ENCODE measurements around the gene C16orf95.
A peak's percentile ranks its signal among the peaks of the same experiment; 100 is the strongest.

The C16orf95 gene

DNA sequence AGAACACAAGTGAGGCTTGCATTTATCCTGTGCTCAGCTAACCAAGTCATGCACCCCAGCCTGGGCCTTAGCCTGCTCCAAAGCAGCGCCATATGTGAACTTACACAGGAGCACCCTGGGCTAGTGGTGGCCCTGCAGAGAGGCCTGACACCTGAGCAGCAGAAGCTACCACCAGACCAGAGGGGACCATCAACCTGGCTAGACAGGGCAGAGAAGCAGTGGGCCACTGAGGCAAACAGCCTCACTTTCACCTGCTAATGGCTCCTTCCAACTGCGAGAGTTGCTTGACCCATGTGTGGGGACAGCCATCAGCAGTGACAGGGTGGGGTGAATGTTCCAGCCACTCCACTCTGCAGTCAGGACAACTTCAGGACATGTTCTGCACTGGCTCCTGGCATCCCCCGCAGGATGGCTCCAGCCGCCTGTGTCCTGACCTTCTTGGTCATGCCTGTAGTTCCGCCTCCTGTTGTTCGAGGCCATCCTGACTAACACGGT lies 2.9 kb upstream of the C16orf95 start:
- no peak overlapping the region for H3K9ac ChIP-seq (ENCODE audit: low read depth, low read length)
- H3K36me3 ChIP-seq (ENCODE audit: insufficient read depth, low read length), result no peaks in the 10 kb centered on the region
- H3K4me1 ChIP-seq (ENCODE audit: control insufficient read depth, insufficient read depth, low read length), result peaks cover 13% of the 10 kb centered on the region
- H3K4me3 ChIP-seq (ENCODE audit: low read length), result no peak overlapping the region
- no peak overlapping the region for H3K4me2 ChIP-seq (ENCODE audit: low read length)
- H3K27me3 ChIP-seq (ENCODE audit: control insufficient read depth, insufficient read depth, low read length), result no peaks in the 10 kb centered on the region
- H3K9me3 ChIP-seq (replicated peaks; ENCODE audit: low read length), result no peaks in the 10 kb centered on the region

DNA sequence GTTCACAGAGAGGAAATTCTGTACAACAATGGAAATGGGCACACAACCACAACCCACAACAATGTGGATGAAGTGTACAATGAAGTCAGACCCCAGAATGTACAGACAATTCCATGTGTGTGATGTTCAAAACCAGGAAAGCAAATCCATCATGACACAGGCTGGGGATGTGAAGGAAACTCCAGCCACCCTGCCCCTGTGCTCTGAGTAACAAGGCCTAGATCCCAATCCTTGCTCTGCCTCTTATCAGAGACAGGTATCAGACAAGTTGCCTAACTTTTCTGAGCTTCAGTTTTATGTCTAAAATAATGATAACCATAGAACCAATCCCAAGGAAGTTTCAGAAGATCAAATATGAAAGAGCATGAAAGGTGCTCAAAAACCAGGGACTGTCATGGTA lies 1.8 kb upstream of the C16orf95 start:
- Histone ChIP-seq H3K36me3 (ENCODE audit: insufficient read depth, low read length) (no peaks in the 10 kb centered on the region), H3K9ac (ENCODE audit: low read depth, low read length) (no peak overlapping the region), H3K4me2 (ENCODE audit: low read length) (no peak overlapping the region), H3K27me3 (ENCODE audit: control insufficient read depth, insufficient read depth, low read length) (no peaks in the 10 kb centered on the region), H3K9me3 (replicated peaks; ENCODE audit: low read length) (no peaks in the 10 kb centered on the region), H3K4me1 (ENCODE audit: control insufficient read depth, insufficient read depth, low read length) (peaks cover 7% of the 10 kb centered on the region), H3K4me3 (ENCODE audit: low read length) (no peak overlapping the region)

DNA sequence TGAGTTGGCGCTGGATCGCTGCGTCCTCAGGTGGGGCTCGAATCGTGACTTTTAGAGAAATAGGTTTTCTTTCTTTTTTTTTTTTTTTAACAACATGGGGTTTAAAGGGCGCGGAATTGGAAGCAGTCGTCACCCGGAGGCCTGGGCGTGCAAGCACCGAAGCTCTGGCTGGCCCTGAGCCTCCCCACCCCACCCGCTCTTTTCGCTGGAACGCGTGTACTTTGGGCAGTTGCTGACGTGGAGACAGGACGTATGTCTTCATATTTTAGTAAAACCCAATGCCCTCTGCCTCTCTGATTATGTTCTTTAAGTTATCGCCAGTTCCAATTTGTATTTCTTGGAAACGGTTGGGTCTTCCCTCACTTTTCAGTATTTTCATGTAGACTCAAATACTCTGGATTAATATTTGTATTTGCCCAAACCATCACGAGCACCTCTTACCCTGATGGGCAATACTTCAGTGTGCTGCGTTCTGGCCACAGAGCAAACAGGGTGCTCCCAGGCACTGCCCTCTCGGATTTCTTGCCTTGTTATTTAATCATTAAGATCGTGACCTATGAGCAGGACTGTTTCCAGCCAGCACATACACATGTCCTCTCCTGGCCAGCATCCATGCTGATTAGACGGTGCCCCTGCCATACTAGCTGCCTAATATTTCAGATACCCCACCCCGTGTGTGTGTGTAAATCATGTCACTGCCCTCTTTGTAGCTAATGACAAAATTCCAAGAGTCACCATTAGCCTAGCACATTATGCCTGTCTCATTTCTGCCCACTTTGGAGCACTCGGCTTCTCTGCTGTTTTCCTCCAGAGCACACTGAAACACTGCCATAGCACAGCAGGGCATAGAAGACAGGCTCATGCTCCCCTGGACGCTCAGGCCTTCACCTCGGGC lies 805 bp upstream of the C16orf95 start:
- Histone ChIP-seq H3K36me3 (ENCODE audit: insufficient read depth, low read length) (no peaks in the 10 kb centered on the region), H3K9ac (ENCODE audit: low read depth, low read length) (peak overlapping the region; percentile 100), H3K9me3 (replicated peaks; ENCODE audit: low read length) (no peaks in the 10 kb centered on the region), H3K4me1 (ENCODE audit: control insufficient read depth, insufficient read depth, low read length) (peaks cover 7% of the 10 kb centered on the region), H3K4me2 (ENCODE audit: low read length) (peak overlapping the region; percentile 96), H3K27me3 (ENCODE audit: control insufficient read depth, insufficient read depth, low read length) (no peaks in the 10 kb centered on the region), H3K4me3 (ENCODE audit: low read length) (peak overlapping the region; percentile 86)

DNA sequence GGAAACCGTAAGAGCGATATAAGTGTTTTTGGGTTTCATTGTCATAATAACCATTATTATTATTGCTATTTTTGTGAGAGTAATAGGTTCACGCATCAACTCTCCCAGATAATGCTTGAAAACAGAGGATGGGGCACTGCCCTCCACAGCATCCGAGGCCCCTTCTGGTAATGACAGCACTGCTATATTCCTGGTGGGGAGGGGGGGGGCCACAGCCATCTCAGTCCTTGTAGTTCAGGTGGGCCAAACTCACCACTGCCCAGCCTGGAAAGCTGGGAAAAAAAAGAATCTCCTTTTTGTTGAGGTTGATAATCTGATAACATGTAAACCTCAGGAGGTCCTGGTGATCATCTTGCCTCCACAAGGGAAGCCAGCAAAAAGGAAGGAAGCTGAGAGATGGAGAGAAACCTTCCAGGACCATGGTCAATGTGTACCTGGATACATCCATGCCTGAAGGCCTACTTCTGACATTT lies 706 bp downstream of the C16orf95 start:
- Histone ChIP-seq H3K9me3 (replicated peaks; ENCODE audit: low read length) (no peaks in the 10 kb centered on the region), H3K4me1 (ENCODE audit: control insufficient read depth, insufficient read depth, low read length) (peaks cover 7% of the 10 kb centered on the region), H3K36me3 (ENCODE audit: insufficient read depth, low read length) (no peaks in the 10 kb centered on the region), H3K27me3 (ENCODE audit: control insufficient read depth, insufficient read depth, low read length) (no peaks in the 10 kb centered on the region), H3K4me2 (ENCODE audit: low read length) (peak overlapping the region; percentile 96), H3K9ac (ENCODE audit: low read depth, low read length) (peak overlapping the region; percentile 100), H3K4me3 (ENCODE audit: low read length) (peak overlapping the region; percentile 86)

DNA sequence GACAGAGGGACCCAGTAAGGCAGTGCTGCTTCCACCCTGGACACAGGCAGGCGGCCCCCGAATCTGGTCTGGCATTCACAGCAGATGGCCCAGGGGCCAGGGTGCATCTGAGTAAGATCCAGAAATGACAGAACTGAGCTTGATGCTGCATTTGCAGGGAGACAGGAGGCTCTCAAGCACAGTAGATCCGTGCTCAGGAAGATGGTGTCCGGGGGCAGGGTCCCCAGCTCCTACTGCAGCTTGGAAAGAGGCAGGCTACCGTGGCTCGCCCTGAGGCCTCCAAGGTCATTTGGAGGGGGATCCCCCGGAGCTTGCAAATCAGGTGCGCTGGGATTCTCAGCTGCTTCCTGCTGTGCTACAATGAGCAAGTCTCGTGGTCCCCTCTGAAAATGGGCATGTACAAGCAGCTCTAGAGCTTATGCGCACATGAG lies 2.2 kb downstream of the C16orf95 start:
- Histone ChIP-seq H3K9ac (ENCODE audit: low read depth, low read length) (no peak overlapping the region), H3K27me3 (ENCODE audit: control insufficient read depth, insufficient read depth, low read length) (no peaks in the 10 kb centered on the region), H3K4me1 (ENCODE audit: control insufficient read depth, insufficient read depth, low read length) (peaks cover 7% of the 10 kb centered on the region), H3K4me2 (ENCODE audit: low read length) (no peak overlapping the region), H3K36me3 (ENCODE audit: insufficient read depth, low read length) (no peaks in the 10 kb centered on the region), H3K4me3 (ENCODE audit: low read length) (no peak overlapping the region), H3K9me3 (replicated peaks; ENCODE audit: low read length) (no peaks in the 10 kb centered on the region)

DNA sequence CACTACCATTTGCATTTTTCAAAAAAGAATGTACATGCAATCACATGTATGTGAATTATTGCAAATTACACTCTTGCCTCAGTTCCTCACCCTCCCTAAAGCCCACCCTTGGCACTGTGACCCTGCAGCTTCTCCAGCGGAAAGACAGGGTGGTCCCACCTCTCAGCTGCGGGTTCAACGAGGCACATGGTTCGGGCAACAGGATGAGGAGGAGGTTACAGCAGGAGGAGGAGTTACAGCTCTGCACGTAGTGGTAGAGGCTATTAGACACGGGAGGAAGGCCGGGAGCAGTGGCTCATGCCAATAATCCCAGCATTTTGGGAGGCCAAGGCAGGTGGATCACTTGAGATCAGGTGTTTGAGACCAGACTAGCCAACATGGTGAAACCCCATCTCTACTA lies 5.2 kb downstream of the C16orf95 start:
- no peak overlapping the region for H3K4me2 ChIP-seq (ENCODE audit: low read length)

DNA sequence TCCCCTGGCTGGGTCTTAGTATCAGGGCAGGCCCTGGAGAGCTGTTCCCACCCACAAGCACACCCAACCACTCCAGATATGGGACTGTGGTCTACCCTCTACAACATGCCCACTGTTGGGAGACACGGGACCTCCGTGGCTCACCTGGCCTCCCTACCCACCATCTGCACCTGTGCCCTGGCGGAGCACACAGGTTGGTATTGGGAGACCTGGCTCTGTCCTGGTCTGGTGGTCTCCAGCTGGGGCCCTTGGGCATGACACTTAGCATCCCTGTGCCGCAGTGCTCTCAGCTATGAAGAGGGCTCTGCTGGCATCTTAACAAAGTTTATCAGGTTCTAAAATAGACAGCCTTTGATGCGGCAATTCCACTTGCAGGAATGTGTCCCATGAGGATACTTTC lies 5.8 kb downstream of the C16orf95 start:
- H3K36me3 ChIP-seq (ENCODE audit: insufficient read depth, low read length), result peaks cover 4% of the 10 kb centered on the region
- H3K27me3 ChIP-seq (ENCODE audit: control insufficient read depth, insufficient read depth, low read length), result no peaks in the 10 kb centered on the region
- H3K4me2 ChIP-seq (ENCODE audit: low read length), result no peak overlapping the region
- peaks cover 4% of the 10 kb centered on the region for H3K9me3 ChIP-seq (replicated peaks; ENCODE audit: low read length)
- no peak overlapping the region for H3K9ac ChIP-seq (ENCODE audit: low read depth, low read length)
- H3K4me3 ChIP-seq (ENCODE audit: low read length), result no peak overlapping the region
- no peaks in the 10 kb centered on the region for H3K4me1 ChIP-seq (ENCODE audit: control insufficient read depth, insufficient read depth, low read length)

More for the DNA sequence above, 5.2 kb downstream of the C16orf95 start:
- Histone ChIP-seq H3K4me1 (ENCODE audit: control insufficient read depth, insufficient read depth, low read length) (no peaks in the 10 kb centered on the region), H3K9ac (ENCODE audit: low read depth, low read length) (no peak overlapping the region), H3K27me3 (ENCODE audit: control insufficient read depth, insufficient read depth, low read length) (no peaks in the 10 kb centered on the region), H3K4me3 (ENCODE audit: low read length) (no peak overlapping the region), H3K9me3 (replicated peaks; ENCODE audit: low read length) (peaks cover 4% of the 10 kb centered on the region), H3K36me3 (ENCODE audit: insufficient read depth, low read length) (peaks cover 4% of the 10 kb centered on the region)

DNA sequence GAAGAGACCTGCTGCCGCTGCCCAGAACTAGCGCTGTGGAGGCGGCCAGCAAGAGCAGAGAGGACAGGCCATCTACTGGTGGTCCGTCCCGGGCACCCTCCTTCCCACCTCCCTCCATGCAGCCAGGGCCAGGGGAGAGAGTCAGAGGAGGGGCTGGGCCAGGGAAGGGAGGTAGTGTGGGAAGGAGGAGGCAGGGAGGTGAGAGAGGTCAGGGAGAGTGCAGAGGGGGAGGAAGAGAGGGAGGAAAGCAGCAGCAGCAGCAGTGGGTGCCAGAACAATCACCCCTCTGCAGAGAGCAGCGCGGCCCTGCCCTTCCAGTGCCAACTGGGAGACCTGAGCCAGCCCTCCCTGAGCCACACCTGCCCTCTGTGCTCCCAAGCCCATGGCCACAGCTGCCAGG lies 6.6 kb downstream of the C16orf95 start:
- Histone ChIP-seq H3K4me3 (ENCODE audit: low read length) (no peak overlapping the region), H3K9ac (ENCODE audit: low read depth, low read length) (no peak overlapping the region), H3K4me2 (ENCODE audit: low read length) (no peak overlapping the region), H3K4me1 (ENCODE audit: control insufficient read depth, insufficient read depth, low read length) (no peaks in the 10 kb centered on the region), H3K27me3 (ENCODE audit: control insufficient read depth, insufficient read depth, low read length) (no peaks in the 10 kb centered on the region), H3K36me3 (ENCODE audit: insufficient read depth, low read length) (peaks cover 4% of the 10 kb centered on the region), H3K9me3 (replicated peaks; ENCODE audit: low read length) (peaks cover 4% of the 10 kb centered on the region)

DNA sequence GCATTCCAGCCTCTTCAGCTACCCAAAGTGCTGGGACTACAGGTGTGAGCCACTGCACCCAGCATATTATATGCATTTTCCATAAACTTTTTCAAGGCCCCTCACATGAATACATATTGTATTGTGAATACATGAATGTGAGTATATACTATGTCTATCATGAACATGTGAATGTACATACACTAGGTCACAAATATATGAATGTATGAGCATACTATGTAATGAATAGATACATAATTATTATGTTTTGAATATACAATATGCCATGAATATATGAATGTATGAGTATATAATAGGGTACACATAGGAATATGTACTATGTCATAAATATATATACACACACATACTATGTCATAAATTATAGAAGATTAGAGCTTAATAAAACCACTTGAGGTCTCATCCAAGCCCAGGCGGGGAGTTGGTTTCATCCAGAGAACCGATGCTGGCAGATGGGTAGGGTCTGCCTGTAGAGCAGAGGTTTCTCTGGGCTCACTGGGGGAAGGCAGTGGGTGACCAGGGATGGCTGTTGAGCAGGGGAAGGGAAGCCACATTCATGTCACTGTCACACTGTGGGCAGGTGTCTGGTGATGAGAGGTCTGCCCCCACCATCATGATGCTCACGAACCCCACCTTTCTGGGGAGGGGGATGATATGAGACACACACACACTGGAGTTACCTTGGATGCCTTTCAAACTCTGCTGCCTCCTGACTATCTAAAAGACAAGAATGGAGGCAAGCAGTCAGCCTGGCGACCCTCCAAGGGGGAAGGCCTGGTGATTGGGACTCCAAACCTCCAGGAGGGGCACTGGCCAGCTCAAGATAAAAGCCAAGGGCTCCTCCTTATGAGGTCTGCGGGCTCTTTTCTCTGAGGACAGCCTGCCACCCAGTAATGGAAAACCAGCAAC lies 7.3 kb downstream of the C16orf95 start:
- Histone ChIP-seq H3K36me3 (ENCODE audit: insufficient read depth, low read length) (peaks cover 4% of the 10 kb centered on the region), H3K4me1 (ENCODE audit: control insufficient read depth, insufficient read depth, low read length) (no peaks in the 10 kb centered on the region), H3K27me3 (ENCODE audit: control insufficient read depth, insufficient read depth, low read length) (no peaks in the 10 kb centered on the region), H3K4me2 (ENCODE audit: low read length) (no peak overlapping the region), H3K9ac (ENCODE audit: low read depth, low read length) (no peak overlapping the region), H3K9me3 (replicated peaks; ENCODE audit: low read length) (peaks cover 4% of the 10 kb centered on the region), H3K4me3 (ENCODE audit: low read length) (no peak overlapping the region)

DNA sequence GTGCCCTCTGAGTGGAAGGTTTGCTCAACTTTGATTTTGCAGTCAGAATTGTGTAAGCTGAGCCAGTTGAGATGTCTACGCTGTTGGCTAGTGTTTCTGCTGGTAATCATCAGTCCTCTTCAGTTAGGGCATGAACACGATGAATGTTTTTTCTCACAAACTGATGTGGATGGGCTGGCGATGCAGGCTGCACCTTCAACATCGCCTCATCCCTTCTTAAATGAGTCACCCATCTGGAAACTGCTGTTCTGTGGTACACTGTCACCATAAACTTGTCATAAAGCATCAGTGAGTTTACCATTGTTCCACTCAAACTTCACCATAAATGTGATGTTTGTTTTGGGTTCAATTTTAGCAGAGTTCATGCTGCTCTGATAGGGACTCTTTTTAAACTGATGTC lies 8.4 kb downstream of the C16orf95 start:
- Histone ChIP-seq H3K4me3 (ENCODE audit: low read length) (no peak overlapping the region), H3K4me1 (ENCODE audit: control insufficient read depth, insufficient read depth, low read length) (no peaks in the 10 kb centered on the region), H3K27me3 (ENCODE audit: control insufficient read depth, insufficient read depth, low read length) (no peaks in the 10 kb centered on the region), H3K4me2 (ENCODE audit: low read length) (no peak overlapping the region), H3K9ac (ENCODE audit: low read depth, low read length) (no peak overlapping the region), H3K36me3 (ENCODE audit: insufficient read depth, low read length) (peaks cover 4% of the 10 kb centered on the region), H3K9me3 (replicated peaks; ENCODE audit: low read length) (peaks cover 4% of the 10 kb centered on the region)

DNA sequence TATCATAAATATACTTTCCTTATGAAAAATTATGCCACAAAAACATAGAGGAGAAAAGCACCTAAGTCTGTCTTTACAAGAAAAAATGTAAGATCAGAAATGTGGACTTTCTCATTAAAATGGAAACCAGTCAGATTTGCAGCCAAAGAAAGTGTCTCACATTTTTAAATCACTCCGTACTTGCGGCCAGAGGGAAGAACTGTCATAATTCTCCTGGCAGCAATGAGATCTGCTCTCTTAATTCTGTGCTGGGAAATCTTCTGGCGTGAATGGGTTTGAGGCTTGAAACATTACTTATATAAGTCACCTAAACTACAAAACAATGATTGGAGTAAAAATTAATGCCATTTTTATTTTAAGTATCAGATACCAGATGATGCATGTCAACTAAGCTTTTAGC lies 10.7 kb downstream of the C16orf95 start:
- Histone ChIP-seq H3K27me3 (ENCODE audit: control insufficient read depth, insufficient read depth, low read length) (no peaks in the 10 kb centered on the region), H3K4me3 (ENCODE audit: low read length) (no peak overlapping the region), H3K9ac (ENCODE audit: low read depth, low read length) (no peak overlapping the region), H3K9me3 (replicated peaks; ENCODE audit: low read length) (peaks cover 4% of the 10 kb centered on the region), H3K4me2 (ENCODE audit: low read length) (no peak overlapping the region), H3K36me3 (ENCODE audit: insufficient read depth, low read length) (peaks cover 4% of the 10 kb centered on the region), H3K4me1 (ENCODE audit: control insufficient read depth, insufficient read depth, low read length) (no peaks in the 10 kb centered on the region)

Data from skeletal muscle satellite cell (primary cell).